RWPE2 (cell line): ENCODE results near the gene SS18L1.

Experiments used
- ATAC-seq: fragments of 200-7000 bp; cut with Tn5 transposase; 3 replicates; pipeline ENCODE4 v1.9.1; 2021; ENCODE audit warnings: low read depth
- DNase-seq: peaks from one replicate; pipeline ENCODE4 v3.0.0-alpha.2; 2020; ENCODE audit warnings: low spot score
- H3K27ac ChIP-seq: fragments of 450-650 bp; 2 replicates; pipeline ENCODE4 v1.5.1; 2017; ENCODE audit warnings: mild to moderate bottlenecking; ENCODE audit not compliant: poor library complexity, severe bottlenecking
- H3K27me3 ChIP-seq: fragments of 250-450 bp; sonication (Bioruptor Pico); 2 replicates; pipeline ENCODE4 v1.5.1; 2021; ENCODE audit warnings: mild to moderate bottlenecking, moderate library complexity; ENCODE audit not compliant: insufficient read depth, poor library complexity, severe bottlenecking
- H3K36me3 ChIP-seq: fragments of 250-450 bp; sonication (Bioruptor Pico); 2 replicates; pipeline ENCODE4 v1.5.1; 2020; ENCODE audit warnings: low read depth, mild to moderate bottlenecking, moderate library complexity
- H3K4me1 ChIP-seq: fragments of 250-450 bp; sonication (Bioruptor Pico); 2 replicates; pipeline ENCODE4 v1.5.1; 2021; ENCODE audit warnings: mild to moderate bottlenecking, moderate library complexity; ENCODE audit not compliant: insufficient read depth, poor library complexity, severe bottlenecking
- H3K4me3 ChIP-seq: fragments of 250-450 bp; sonication (Bioruptor Pico); 2 replicates; pipeline ENCODE4 v1.5.1; 2021; ENCODE audit warnings: mild to moderate bottlenecking, moderate library complexity; ENCODE audit not compliant: severe bottlenecking
- H3K9me3 ChIP-seq: fragments of 250-450 bp; sonication (Bioruptor Pico); 2 replicates; pipeline ENCODE4 v1.5.1; 2021; ENCODE audit warnings: mild to moderate bottlenecking, moderate library complexity; ENCODE audit not compliant: severe bottlenecking
- CTCF ChIP-seq: fragments of 450-650 bp; IDR thresholded peaks from one replicate; pipeline ENCODE4 v1.5.1; 2017; ENCODE audit warnings: mild to moderate bottlenecking, moderate library complexity; ENCODE audit not compliant: poor library complexity, severe bottlenecking

SS18L1 gene

GRCh38 chr20:62135573-62136266 is 7.8 kb upstream of the SS18L1 start:
- ATAC-seq: 0 out of 3 replicates have a peak, but pooled peaks have one; percentile 1
- H3K27ac ChIP-seq: no peak overlapping the region
- H3K9me3 ChIP-seq: no peaks in the 10 kb centered on the region
- no peak for DNase-seq
- peaks cover 97% of the 10 kb centered on the region for H3K36me3 ChIP-seq
- H3K27me3 ChIP-seq: no peaks in the 10 kb centered on the region
- H3K4me1 ChIP-seq: no peaks in the 10 kb centered on the region
- no peak overlapping the region for H3K4me3 ChIP-seq
- no peak for TF ChIP-seq CTCF

- no peaks in the 10 kb centered on the region for H3K9me3 ChIP-seq
- peaks cover 3% of the 10 kb centered on the region for H3K4me1 ChIP-seq
- peak; percentile 51 for ATAC-seq
- DNase-seq: no peak
- no peak overlapping the region for H3K27ac ChIP-seq
- TF ChIP-seq CTCF: peak; percentile 99
- H3K4me3 ChIP-seq: no peak overlapping the region
- H3K36me3 ChIP-seq: peaks cover 97% of the 10 kb centered on the region
- no peaks in the 10 kb centered on the region for H3K27me3 ChIP-seq
Observed at GRCh38 chr20:62136283-62137091, 7.1 kb upstream of the SS18L1 start.

- peaks cover 95% of the 10 kb centered on the region for H3K36me3 ChIP-seq
- no peak overlapping the region for H3K27ac ChIP-seq
- no peak overlapping the region for H3K4me3 ChIP-seq
Observed at GRCh38 chr20:62137092-62137384, 6.5 kb upstream of the SS18L1 start.

GRCh38 chr20:62137478-62138203 is 5.9 kb upstream of the SS18L1 start:
- Histone ChIP-seq H3K4me1 (peaks cover 5% of the 10 kb centered on the region), H3K4me3 (no peak overlapping the region), H3K27ac (no peak overlapping the region), H3K9me3 (no peaks in the 10 kb centered on the region), H3K36me3 (peaks cover 89% of the 10 kb centered on the region), H3K27me3 (no peaks in the 10 kb centered on the region)
- DNase-seq: no peak
- no peak for TF ChIP-seq CTCF
- ATAC-seq: no peak

More at GRCh38 chr20:62137092-62137384, 6.5 kb upstream of the SS18L1 start:
- no peak; the same call in 2 of the 3 replicates for ATAC-seq
- Histone ChIP-seq H3K4me1 (peaks cover 5% of the 10 kb centered on the region), H3K27me3 (no peaks in the 10 kb centered on the region), H3K9me3 (no peaks in the 10 kb centered on the region)
- DNase-seq: no peak
- TF ChIP-seq CTCF: peak; percentile 87
